NCI-H446 treated with DMSO at 0.1 percent for 48 hours (cell line): Measurements from ENCODE around the gene IL1RAPL1.

Source experiments
- DNase-seq: peaks from one replicate; lab custom pipeline; 2025; lab: John Stamatoyannopoulos, UW

The IL1RAPL1 gene

GRCh38 chrX:29652484-29652883, 1065.2 kb downstream of the IL1RAPL1 start:
- DNase-seq: no peak

- no peak for DNase-seq
Measured at GRCh38 chrX:29653721-29654120, 1066.5 kb downstream of the IL1RAPL1 start.

- no peak for DNase-seq
Measured at GRCh38 chrX:29659911-29660310, 1072.7 kb downstream of the IL1RAPL1 start.

GRCh38 chrX:29661290-29661689, 1074.0 kb downstream of the IL1RAPL1 start:
- DNase-seq: no peak

- no peak for DNase-seq
Measured at GRCh38 chrX:29662101-29662500, 1074.9 kb downstream of the IL1RAPL1 start.

- no peak for DNase-seq
Measured at GRCh38 chrX:29662759-29663503, 1075.7 kb downstream of the IL1RAPL1 start.

- DNase-seq: no peak
Measured at GRCh38 chrX:29665532-29665931, 1078.3 kb downstream of the IL1RAPL1 start.

- DNase-seq: no peak
Measured at GRCh38 chrX:29666366-29666765, 1079.1 kb downstream of the IL1RAPL1 start.

- DNase-seq: no peak
Measured at GRCh38 chrX:29671421-29671820, 1084.2 kb downstream of the IL1RAPL1 start.

- DNase-seq: no peak
Measured at GRCh38 chrX:29687687-29688086, 1100.4 kb downstream of the IL1RAPL1 start.

- no peak for DNase-seq
Measured at GRCh38 chrX:29690061-29690460, 1102.8 kb downstream of the IL1RAPL1 start.

GRCh38 chrX:29691044-29691443, 1103.8 kb downstream of the IL1RAPL1 start:
- DNase-seq: no peak

GRCh38 chrX:29693912-29694311, 1106.7 kb downstream of the IL1RAPL1 start:
- no peak for DNase-seq

GRCh38 chrX:29699239-29699638, 1112.0 kb downstream of the IL1RAPL1 start:
- no peak for DNase-seq

- DNase-seq: no peak
Measured at GRCh38 chrX:29707088-29707487, 1119.8 kb downstream of the IL1RAPL1 start.

- DNase-seq: no peak
Measured at GRCh38 chrX:29721152-29721551, 1133.9 kb downstream of the IL1RAPL1 start.

- no peak for DNase-seq
Measured at GRCh38 chrX:29724316-29724715, 1137.1 kb downstream of the IL1RAPL1 start.

- DNase-seq: no peak
Measured at GRCh38 chrX:29726811-29727210, 1139.6 kb downstream of the IL1RAPL1 start.

GRCh38 chrX:29728639-29729038, 1141.4 kb downstream of the IL1RAPL1 start:
- no peak for DNase-seq

- DNase-seq: no peak
Measured at GRCh38 chrX:29744966-29745365, 1157.7 kb downstream of the IL1RAPL1 start.

- DNase-seq: no peak
Measured at GRCh38 chrX:29746326-29746725, 1159.1 kb downstream of the IL1RAPL1 start.

- no peak for DNase-seq
Measured at GRCh38 chrX:29762006-29762405, 1174.8 kb downstream of the IL1RAPL1 start.

GRCh38 chrX:29775890-29776289, 1188.6 kb downstream of the IL1RAPL1 start:
- DNase-seq: no peak

- no peak for DNase-seq
Measured at GRCh38 chrX:29787656-29788055, 1200.4 kb downstream of the IL1RAPL1 start.
